GM23248 (cell line): ENCODE data around the gene RCE1. TPM values are rescaled to one million over a fixed set of nuclear protein-coding genes. Genes with fewer than 3 reads are reported as not detected.

Experiments used
- DNase-seq: peaks from one replicate; pipeline ENCODE4 v3.0.0-alpha.2; 2015
- H2AFZ ChIP-seq: fragments of 200-600 bp; sonication (generic); 2 replicates; pipeline ENCODE4 v1.6.1; 2016; ENCODE audit warnings: antibody characterized with exemption
- H3F3A ChIP-seq: fragments of 200-600 bp; sonication (generic); 2 replicates; pipeline ENCODE4 v1.6.1; 2016; ENCODE audit warnings: mild to moderate bottlenecking, antibody characterized with exemption, mixed run types; ENCODE audit not compliant: insufficient read depth
- H3K27ac ChIP-seq: fragments of 200-600 bp; sonication (generic); 2 replicates; pipeline ENCODE4 v1.5.1; 2016; ENCODE audit warnings: mild to moderate bottlenecking
- H3K27me3 ChIP-seq: fragments of 200-600 bp; sonication (generic); replicated peaks from 2 replicates; pipeline ENCODE4 v1.6.1; 2016; ENCODE audit warnings: mild to moderate bottlenecking; ENCODE audit not compliant: insufficient read depth
- H3K36me3 ChIP-seq: fragments of 200-600 bp; sonication (generic); 2 replicates; pipeline ENCODE4 v1.6.1; 2016; ENCODE audit warnings: low read depth, mild to moderate bottlenecking
- H3K4me1 ChIP-seq: fragments of 200-600 bp; sonication (generic); 2 replicates; pipeline ENCODE4 v1.6.1; 2016; ENCODE audit warnings: mild to moderate bottlenecking; ENCODE audit not compliant: insufficient read depth
- H3K4me2 ChIP-seq: fragments of 200-600 bp; sonication (generic); one replicate; pipeline ENCODE4 v1.6.1; 2016; ENCODE audit warnings: mild to moderate bottlenecking; ENCODE audit not compliant: unreplicated experiment
- H3K4me3 ChIP-seq: fragments of 200-600 bp; sonication (generic); 2 replicates; pipeline ENCODE4 v1.5.1; 2016; ENCODE audit warnings: mild to moderate bottlenecking
- H3K79me2 ChIP-seq: fragments of 200-600 bp; sonication (generic); 2 replicates; pipeline ENCODE4 v1.6.1; 2016; ENCODE audit warnings: mild to moderate bottlenecking; ENCODE audit not compliant: insufficient read depth
- H3K9ac ChIP-seq: fragments of 200-600 bp; sonication (generic); 2 replicates; pipeline ENCODE4 v1.6.1; 2016; ENCODE audit warnings: mild to moderate bottlenecking
- H3K9me2 ChIP-seq: fragments of 200-600 bp; sonication (generic); 2 replicates; pipeline ENCODE4 v1.6.1; 2016; ENCODE audit warnings: mixed run types, mild to moderate bottlenecking, moderate library complexity; ENCODE audit not compliant: insufficient read depth
- H3K9me3 ChIP-seq: fragments of 200-600 bp; sonication (generic); one replicate; pipeline ENCODE4 v1.6.1; 2017; ENCODE audit warnings: low read depth
- H4K20me1 ChIP-seq: fragments of 200-600 bp; sonication (generic); 2 replicates; pipeline ENCODE4 v1.6.0; 2016; ENCODE audit not compliant: insufficient read depth
- EZH2 ChIP-seq: fragments of 200-600 bp; sonication (generic); IDR thresholded peaks from 2 replicates; pipeline ENCODE4 v1.6.1; 2018; ENCODE audit warnings: antibody characterized with exemption, mild to moderate bottlenecking; ENCODE audit not compliant: insufficient read depth, poor library complexity, severe bottlenecking
- EZH2phosphoT487 ChIP-seq: fragments of 200-600 bp; sonication (generic); IDR thresholded peaks from 2 replicates; pipeline ENCODE4 v1.6.1; 2018; ENCODE audit warnings: antibody characterized with exemption, moderate library complexity, mild to moderate bottlenecking, low read depth; ENCODE audit not compliant: insufficient read depth
- WGBS, 2 experiments: methylation state at CpG; one replicate each; pipeline ENCODE4 v1.1.6; 2015 to 2017; ENCODE audit warnings: low lambda C conversion rate in 2 of 2, low coverage in 1 of 2; ENCODE audit errors: missing lambda C conversion rate in 2 of 2; 5-methylcytosine and 5-hydroxymethylcytosine counted together
- in situ Hi-C: fragments of 300-500 bp; cut with MboI; formaldehyde crosslinking; loops from 2 replicates; pipeline ENCODE4 v1.15.0; 2020
- polyA plus RNA-seq: library from polyadenylated mRNA; unstranded; fragments of >200 nt; fragmentation: Nextera tagmentation; extraction: Ambion mirVana; gene quantifications from 2 replicates; pipeline ENCODE4 v1.2.1, GENCODE V29; 2016
- total RNA-seq: library from RNA; depleted of rRNA; stranded (reverse); fragments of >200 nt; shearing (Covaris generic); gene quantifications from 2 replicates; pipeline ENCODE4 v1.2.3, GENCODE V29; 2014

Gene RCE1
- total and polyA plus RNA-seq, 2 experiments from 2014 or later = 16.6 to 19.2 TPM

- Histone ChIP-seq H4K20me1 (no peaks in the 10 kb centered on the region), H3K4me2 (no peak overlapping the region), H3K9me2 (no peaks in the 10 kb centered on the region), H3K27ac (no peak overlapping the region), H3K36me3 (no peaks in the 10 kb centered on the region), H3K27me3 (no peaks in the 10 kb centered on the region), H3F3A (peaks cover 4% of the 10 kb centered on the region), H3K79me2 (no peaks in the 10 kb centered on the region), H3K9ac (no peak overlapping the region), H3K9me3 (no peaks in the 10 kb centered on the region), H3K4me1 (peaks cover 20% of the 10 kb centered on the region), H2AFZ (no peak overlapping the region), H3K4me3 (no peak overlapping the region)
- WGBS, 2 experiments = 75 to 78% methylated on average over 15 of the region's 15 CpGs
- peak; percentile 41 for DNase-seq
- TF ChIP-seq EZH2 (no peak), EZH2phosphoT487 (no peak)
- in situ Hi-C loops = no loop called here
Observed at GRCh38 chr11:66886671-66887221, 43.5 kb downstream of the RCE1 start.

- no peaks in the 10 kb centered on the region for H4K20me1 ChIP-seq
- no peaks in the 10 kb centered on the region for H3K9me3 ChIP-seq
- H3K4me1 ChIP-seq = peaks cover 28% of the 10 kb centered on the region
- H3K27me3 ChIP-seq = no peaks in the 10 kb centered on the region
- WGBS, 2 experiments = 82 to 83% methylated on average over 11 of the region's 11 CpGs
- no peak overlapping the region for H2AFZ ChIP-seq
- in situ Hi-C loops = no loop called here
- H3K4me3 ChIP-seq = no peak overlapping the region
- TF ChIP-seq EZH2 (no peak), EZH2phosphoT487 (no peak)
- H3K9me2 ChIP-seq = no peaks in the 10 kb centered on the region
- no peak overlapping the region for H3K27ac ChIP-seq
- H3K36me3 ChIP-seq = no peaks in the 10 kb centered on the region
- no peak overlapping the region for H3K4me2 ChIP-seq
- H3F3A ChIP-seq = peaks cover 12% of the 10 kb centered on the region
- H3K9ac ChIP-seq = no peak overlapping the region
- no peaks in the 10 kb centered on the region for H3K79me2 ChIP-seq
- no peak for DNase-seq
Observed at GRCh38 chr11:66887526-66887925, 44.3 kb downstream of the RCE1 start.

GRCh38 chr11:66888282-66888681 lies 45.0 kb downstream of the RCE1 start:
- 92 to 95% methylated on average over 10 of the region's 10 CpGs for WGBS, 2 experiments
- Histone ChIP-seq H3K4me1 (peaks cover 25% of the 10 kb centered on the region), H3K4me3 (no peak overlapping the region), H3K9ac (no peak overlapping the region), H3K79me2 (no peaks in the 10 kb centered on the region), H3K27ac (no peak overlapping the region), H3K9me2 (no peaks in the 10 kb centered on the region), H3K27me3 (no peaks in the 10 kb centered on the region), H3K9me3 (no peaks in the 10 kb centered on the region), H3K4me2 (no peak overlapping the region), H2AFZ (no peak overlapping the region), H4K20me1 (no peaks in the 10 kb centered on the region), H3K36me3 (no peaks in the 10 kb centered on the region), H3F3A (peaks cover 13% of the 10 kb centered on the region)
- no peak for TF ChIP-seq EZH2phosphoT487
- TF ChIP-seq EZH2 = no peak
- in situ Hi-C loops = no loop called here
- no peak for DNase-seq

- no peaks in the 10 kb centered on the region for H3K27me3 ChIP-seq
- no peak overlapping the region for H3K27ac ChIP-seq
- H3K4me1 ChIP-seq = peaks cover 16% of the 10 kb centered on the region
- 78 to 82% methylated on average over 8 of the region's 8 CpGs for WGBS, 2 experiments
- H4K20me1 ChIP-seq = no peaks in the 10 kb centered on the region
- no peaks in the 10 kb centered on the region for H3K9me3 ChIP-seq
- no peaks in the 10 kb centered on the region for H3K9me2 ChIP-seq
- peaks cover 13% of the 10 kb centered on the region; the same call in 1 of the 2 replicates for H3F3A ChIP-seq
- no peaks in the 10 kb centered on the region for H3K79me2 ChIP-seq
- DNase-seq = no peak
- H3K9ac ChIP-seq = no peak overlapping the region
- no peak overlapping the region for H3K4me2 ChIP-seq
- TF ChIP-seq EZH2 (no peak), EZH2phosphoT487 (no peak)
- in situ Hi-C loops = no loop called here
- no peak overlapping the region for H2AFZ ChIP-seq
- no peaks in the 10 kb centered on the region for H3K36me3 ChIP-seq
- no peak overlapping the region for H3K4me3 ChIP-seq
Observed at GRCh38 chr11:66889960-66890359, 46.7 kb downstream of the RCE1 start.
